ENCODE measurements around the gene KIAA1549.

DNA sequence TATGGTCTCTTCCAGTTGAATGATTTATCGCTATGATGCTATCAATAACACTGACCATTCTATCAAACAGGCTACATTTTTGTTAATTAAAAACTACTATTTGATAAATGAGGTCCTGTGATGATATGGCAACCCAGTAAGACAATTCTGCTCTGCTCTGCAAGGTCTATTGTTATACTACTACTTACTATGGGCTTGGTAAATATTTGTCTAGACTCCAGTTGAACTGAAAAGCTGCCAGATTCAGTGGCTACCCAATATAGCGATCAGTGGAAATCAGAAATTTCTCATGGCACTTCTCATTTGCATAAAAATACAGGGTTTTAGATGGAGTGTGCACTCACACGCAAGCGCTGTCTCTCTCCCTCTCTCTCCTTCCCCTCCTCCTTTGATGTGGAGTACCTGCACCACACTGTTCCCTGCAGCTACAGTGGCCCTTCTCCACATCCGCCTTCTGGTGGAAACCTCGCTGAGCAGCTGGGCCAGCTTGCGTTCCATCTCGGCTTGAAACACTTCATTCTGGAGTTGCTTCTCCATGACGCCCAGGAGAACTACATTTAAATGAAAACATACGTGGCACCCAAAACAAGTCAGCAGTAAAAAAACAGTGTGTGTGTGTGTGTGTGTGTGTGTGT lies 77.9 kb downstream of the KIAA1549 start:
- TF ChIP-seq EP300 (IDR thresholded peaks at IDR 0.05) (no peak), POLR2A (IDR thresholded peaks at IDR 0.05; ENCODE audit: low read depth) (no peak)
